Measurements from ENCODE around the gene GLP2R. TPM values are rescaled to one million over a fixed set of nuclear protein-coding genes. Genes with fewer than 3 reads are reported as not detected.

GLP2R gene
- total RNA-seq, 1 experiment from 2014 or later, result 0.22 TPM

DNA sequence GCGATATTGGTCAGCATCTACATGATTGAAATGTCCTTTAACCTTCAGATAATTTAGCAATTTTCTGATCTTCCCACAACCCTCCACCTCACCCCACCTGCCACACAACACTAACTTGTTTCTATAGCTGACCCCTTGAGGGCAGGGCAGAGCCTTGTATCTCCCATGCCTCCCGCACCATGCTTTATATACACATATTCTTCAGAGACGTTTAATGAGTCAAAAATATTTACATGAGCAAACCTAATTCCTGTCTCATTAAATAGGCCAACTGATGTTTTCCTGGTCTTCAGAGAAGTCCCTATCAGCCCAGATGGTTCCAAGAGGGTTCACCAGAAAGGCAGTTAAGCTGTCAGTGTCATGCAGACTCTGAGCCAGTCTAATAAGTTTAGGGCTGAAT is 27.7 kb upstream of the GLP2R start:
- Histone ChIP-seq H3K9me2 (replicated peaks; ENCODE audit: low read length) (no peaks in the 10 kb centered on the region), H3K27me3 (ENCODE audit: low read length) (no peaks in the 10 kb centered on the region), H3K36me3 (ENCODE audit: low read depth, low read length) (no peaks in the 10 kb centered on the region), H2AFZ (ENCODE audit: low read length) (peak overlapping the region; percentile 43; the same call in 1 of the 2 replicates), H4K20me1 (ENCODE audit: low read length) (no peaks in the 10 kb centered on the region), H3K9me3 (ENCODE audit: low read length) (no peaks in the 10 kb centered on the region), H3K4me2 (ENCODE audit: low read length) (no peak overlapping the region), H3K4me1 (ENCODE audit: insufficient read depth, low read length) (peaks cover 11% of the 10 kb centered on the region), H3K9ac (ENCODE audit: low read length) (no peak overlapping the region), H3K27ac (ENCODE audit: low read length) (no peak overlapping the region), H3K4me3 (ENCODE audit: low read length) (no peak overlapping the region), H3F3A (ENCODE audit: low read length, unreplicated experiment) (no peaks in the 10 kb centered on the region), H3K79me2 (ENCODE audit: low read length) (no peaks in the 10 kb centered on the region)
- DNase-seq (peak; percentile 17), ATAC-seq (0 out of 2 replicates have a peak, but pooled peaks have one; percentile 37)
- TF ChIP-seq EZH2phosphoT487 (IDR thresholded peaks at IDR 0.05; ENCODE audit: borderline replicate concordance, low read length), result no peak
- TF ChIP-seq, protein P1, sequence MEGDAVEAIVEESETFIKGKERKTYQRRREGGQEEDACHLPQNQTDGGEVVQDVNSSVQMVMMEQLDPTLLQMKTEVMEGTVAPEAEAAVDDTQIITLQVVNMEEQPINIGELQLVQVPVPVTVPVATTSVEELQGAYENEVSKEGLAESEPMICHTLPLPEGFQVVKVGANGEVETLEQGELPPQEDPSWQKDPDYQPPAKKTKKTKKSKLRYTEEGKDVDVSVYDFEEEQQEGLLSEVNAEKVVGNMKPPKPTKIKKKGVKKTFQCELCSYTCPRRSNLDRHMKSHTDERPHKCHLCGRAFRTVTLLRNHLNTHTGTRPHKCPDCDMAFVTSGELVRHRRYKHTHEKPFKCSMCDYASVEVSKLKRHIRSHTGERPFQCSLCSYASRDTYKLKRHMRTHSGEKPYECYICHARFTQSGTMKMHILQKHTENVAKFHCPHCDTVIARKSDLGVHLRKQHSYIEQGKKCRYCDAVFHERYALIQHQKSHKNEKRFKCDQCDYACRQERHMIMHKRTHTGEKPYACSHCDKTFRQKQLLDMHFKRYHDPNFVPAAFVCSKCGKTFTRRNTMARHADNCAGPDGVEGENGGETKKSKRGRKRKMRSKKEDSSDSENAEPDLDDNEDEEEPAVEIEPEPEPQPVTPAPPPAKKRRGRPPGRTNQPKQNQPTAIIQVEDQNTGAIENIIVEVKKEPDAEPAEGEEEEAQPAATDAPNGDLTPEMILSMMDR (conservative IDR thresholded peaks at IDR 0.05; ENCODE audit: low read depth, low read length), result peak; percentile 36; the same call in 1 of the 2 replicates
- TF ChIP-seq EZH2 (IDR thresholded peaks at IDR 0.05; ENCODE audit: low read length, unreplicated experiment), result no peak
- POLR2A ChIA-PET (ENCODE audit: unreplicated experiment), result no interaction called here
- CTCF ChIA-PET, result no interaction called here
- no TSS peak for BruUV-seq (replicated peaks)
- intact Hi-C loops (cut with micrococcal nuclease), result loop anchor here (5.0 kb wide), 1 partner anchor 89 kb away; no protein-coding TSS in a partner anchor

DNA sequence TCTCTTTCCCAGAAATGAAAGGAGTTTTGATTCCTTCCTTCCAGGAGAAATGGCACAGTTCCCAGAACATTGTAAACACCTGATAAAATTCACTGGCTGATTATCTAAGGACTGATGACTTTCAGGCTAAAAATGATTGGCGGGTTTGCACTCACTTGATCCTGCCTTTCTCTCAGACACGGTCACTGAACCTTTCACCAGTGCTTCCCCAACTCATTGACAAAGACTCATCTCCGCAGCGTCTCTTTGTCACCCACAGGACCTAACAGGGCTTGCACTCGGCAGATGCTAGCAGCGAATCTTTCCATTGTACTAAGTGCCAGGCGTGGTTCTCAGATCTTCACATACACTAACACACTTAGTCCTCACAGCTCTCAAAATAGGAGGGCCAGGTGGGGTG is 27.0 kb upstream of the GLP2R start:
- Histone ChIP-seq H3K36me3 (ENCODE audit: low read depth, low read length) (no peaks in the 10 kb centered on the region), H3K9ac (ENCODE audit: low read length) (no peak overlapping the region), H3K27me3 (ENCODE audit: low read length) (no peaks in the 10 kb centered on the region), H3K4me2 (ENCODE audit: low read length) (no peak overlapping the region), H3K9me3 (ENCODE audit: low read length) (no peaks in the 10 kb centered on the region), H2AFZ (ENCODE audit: low read length) (peak overlapping the region; percentile 43; the same call in 1 of the 2 replicates), H3K4me3 (ENCODE audit: low read length) (no peak overlapping the region), H3K9me2 (replicated peaks; ENCODE audit: low read length) (no peaks in the 10 kb centered on the region), H3F3A (ENCODE audit: low read length, unreplicated experiment) (no peaks in the 10 kb centered on the region), H3K4me1 (ENCODE audit: insufficient read depth, low read length) (peaks cover 11% of the 10 kb centered on the region), H3K79me2 (ENCODE audit: low read length) (no peaks in the 10 kb centered on the region), H4K20me1 (ENCODE audit: low read length) (no peaks in the 10 kb centered on the region), H3K27ac (ENCODE audit: low read length) (no peak overlapping the region)
- no TSS peak for BruUV-seq (replicated peaks)
- ChIA-PET CTCF (no interaction called here), POLR2A (ENCODE audit: unreplicated experiment) (no interaction called here)
- intact Hi-C loops (cut with micrococcal nuclease), result loop anchor here (5.0 kb wide), 1 partner anchor 89 kb away; no protein-coding TSS in a partner anchor
- no peak for ATAC-seq
- peak; percentile 8 for DNase-seq
- TF ChIP-seq, protein P1 (conservative IDR thresholded peaks at IDR 0.05; ENCODE audit: low read depth, low read length), result no peak
- TF ChIP-seq EZH2 (IDR thresholded peaks at IDR 0.05; ENCODE audit: low read length, unreplicated experiment), result no peak
- TF ChIP-seq EZH2phosphoT487 (IDR thresholded peaks at IDR 0.05; ENCODE audit: borderline replicate concordance, low read length), result no peak

DNA sequence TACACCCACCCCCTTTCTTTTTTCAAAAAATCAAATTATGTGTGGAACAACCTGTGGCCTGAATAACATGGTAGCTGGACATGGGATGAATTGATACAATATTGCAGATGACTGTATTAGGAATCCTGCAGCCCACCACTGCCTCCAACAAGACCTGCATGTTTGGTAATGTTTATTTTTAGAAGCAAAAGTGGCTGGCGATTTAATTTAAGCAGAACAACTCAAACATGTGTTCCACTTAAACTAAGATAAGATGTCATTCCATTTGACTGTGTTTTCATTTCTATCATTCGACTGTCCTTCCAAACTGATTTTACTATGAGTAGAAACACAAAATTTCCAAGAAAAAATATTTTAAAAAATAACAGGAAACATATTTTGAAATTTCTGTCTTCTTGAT is 24.2 kb upstream of the GLP2R start:
- TF ChIP-seq EZH2 (IDR thresholded peaks at IDR 0.05; ENCODE audit: low read length, unreplicated experiment) (no peak), EZH2phosphoT487 (IDR thresholded peaks at IDR 0.05; ENCODE audit: borderline replicate concordance, low read length) (no peak)
- TF ChIP-seq, protein P1 (conservative IDR thresholded peaks at IDR 0.05; ENCODE audit: low read depth, low read length), result no peak
- intact Hi-C loops (cut with micrococcal nuclease), result no loop called here
- BruUV-seq (replicated peaks), result no TSS peak
- Histone ChIP-seq H3K9ac (ENCODE audit: low read length) (no peak overlapping the region), H3K27ac (ENCODE audit: low read length) (no peak overlapping the region), H4K20me1 (ENCODE audit: low read length) (no peaks in the 10 kb centered on the region), H3K9me2 (replicated peaks; ENCODE audit: low read length) (no peaks in the 10 kb centered on the region), H3K9me3 (ENCODE audit: low read length) (no peaks in the 10 kb centered on the region), H3K36me3 (ENCODE audit: low read depth, low read length) (no peaks in the 10 kb centered on the region), H3K4me1 (ENCODE audit: insufficient read depth, low read length) (peaks cover 11% of the 10 kb centered on the region), H3K27me3 (ENCODE audit: low read length) (no peaks in the 10 kb centered on the region), H3K4me3 (ENCODE audit: low read length) (no peak overlapping the region), H3K4me2 (ENCODE audit: low read length) (no peak overlapping the region), H3K79me2 (ENCODE audit: low read length) (no peaks in the 10 kb centered on the region), H3F3A (ENCODE audit: low read length, unreplicated experiment) (no peaks in the 10 kb centered on the region), H2AFZ (ENCODE audit: low read length) (0 out of 2 replicates have a peak overlapping the region, but pooled peaks have one; percentile 65)
- ChIA-PET POLR2A (ENCODE audit: unreplicated experiment) (no interaction called here), CTCF (no interaction called here)
- DNase-seq (no peak), ATAC-seq (no peak)

All from PC-3 (cell line).